HTERT RPE-1 (cell line): ENCODE data around the gene CTNNA1.
"Not testable (repeated sequence)": the region's sequence is repeated elsewhere in the genome, so short reads cannot be mapped to it uniquely, and the experiment has no call there.

Experiments used
- in situ Hi-C: fragments of 300-500 bp; cut with MboI; formaldehyde crosslinking; loops from 4 replicates; pipeline ENCODE4 v1.14.3; 2020; ENCODE audit warnings: low sequenced_read_pairs

The CTNNA1 gene

DNA sequence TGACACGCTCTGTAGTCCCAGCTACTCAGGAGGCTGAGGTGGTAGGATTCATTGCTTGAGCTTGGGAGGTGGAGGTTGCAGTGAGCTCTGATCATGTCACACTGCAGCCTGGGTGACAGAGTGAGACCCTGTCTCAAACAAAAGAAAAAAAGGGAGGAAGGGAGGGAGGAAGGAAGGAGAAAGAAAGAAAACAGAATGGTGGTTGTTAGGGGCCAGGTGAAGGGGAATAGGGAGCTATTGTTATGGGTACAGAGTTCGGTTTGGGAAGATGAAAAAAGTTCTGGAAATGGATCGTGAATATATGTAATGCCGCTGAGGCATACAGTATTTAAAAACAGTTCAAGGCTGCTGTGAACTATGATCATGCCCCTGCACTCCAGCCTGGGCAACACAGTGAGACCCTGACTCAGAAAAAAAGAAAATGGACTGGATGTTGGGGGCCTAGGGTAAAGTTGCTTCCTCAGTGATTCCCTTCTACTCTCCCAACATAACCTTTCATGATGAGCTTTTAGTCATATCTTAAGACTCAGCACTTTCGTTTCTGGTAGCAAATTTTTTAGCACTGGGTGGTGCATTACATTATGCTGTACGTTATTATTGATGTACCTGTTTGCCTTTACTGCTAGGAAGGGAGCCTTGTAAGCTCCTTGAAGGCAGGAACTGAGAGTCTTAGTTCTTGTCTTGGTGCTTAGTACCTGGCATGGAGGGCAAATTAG is 4.0 kb downstream of the CTNNA1 start:
- in situ Hi-C loops: no loop called here

DNA sequence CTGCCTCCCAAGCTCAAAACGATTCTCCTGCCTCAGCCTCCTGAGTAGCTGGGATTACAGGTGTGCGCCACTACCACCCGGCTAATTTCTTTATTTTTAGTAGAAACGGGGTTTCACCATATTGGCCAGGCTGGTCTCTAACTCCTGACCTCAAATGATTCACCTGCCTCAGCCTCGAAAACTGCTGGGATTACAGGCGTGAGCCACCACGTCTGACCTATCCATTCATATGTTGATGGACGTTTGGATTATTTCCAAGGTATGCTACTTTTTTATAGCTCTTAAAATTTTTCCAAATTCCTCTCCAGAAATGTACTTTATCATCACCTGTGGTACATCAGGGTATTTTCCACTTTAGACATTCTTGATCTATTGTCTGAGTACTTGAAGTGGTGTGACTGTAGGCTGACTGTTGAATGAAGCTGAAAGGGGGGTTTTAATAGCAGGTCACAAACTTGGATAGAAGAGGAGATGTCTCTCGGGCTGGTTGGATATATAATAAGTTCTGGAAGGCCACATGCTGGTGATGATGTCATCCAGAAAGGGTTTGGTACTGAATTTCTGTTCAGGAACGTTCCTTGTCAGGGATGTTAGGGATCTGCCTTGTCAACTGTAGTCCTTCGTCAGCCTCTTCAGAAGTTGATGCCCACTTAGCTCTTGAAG is 7.4 kb downstream of the CTNNA1 start:
- in situ Hi-C loops: no loop called here

DNA sequence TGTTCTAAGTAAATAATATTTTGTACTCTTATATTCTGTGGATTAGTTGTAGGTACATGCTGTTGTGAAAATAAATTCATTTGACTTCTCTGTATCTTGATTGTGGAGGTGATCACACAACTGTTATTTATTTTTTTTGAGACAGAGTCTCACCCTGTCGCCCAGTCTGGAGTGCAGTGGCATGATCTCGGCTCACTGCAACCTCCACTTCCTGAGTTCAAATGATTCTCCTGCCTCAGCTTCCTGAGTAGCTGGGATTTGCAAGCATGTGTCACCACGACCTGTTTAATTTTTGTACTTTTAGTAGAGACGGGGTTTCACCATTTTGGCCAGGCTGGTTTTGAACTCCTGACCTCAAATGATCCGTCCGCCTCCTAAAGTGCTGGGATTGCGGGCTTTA is 7.9 kb downstream of the CTNNA1 start:
- in situ Hi-C loops: not testable (repeated sequence)

DNA sequence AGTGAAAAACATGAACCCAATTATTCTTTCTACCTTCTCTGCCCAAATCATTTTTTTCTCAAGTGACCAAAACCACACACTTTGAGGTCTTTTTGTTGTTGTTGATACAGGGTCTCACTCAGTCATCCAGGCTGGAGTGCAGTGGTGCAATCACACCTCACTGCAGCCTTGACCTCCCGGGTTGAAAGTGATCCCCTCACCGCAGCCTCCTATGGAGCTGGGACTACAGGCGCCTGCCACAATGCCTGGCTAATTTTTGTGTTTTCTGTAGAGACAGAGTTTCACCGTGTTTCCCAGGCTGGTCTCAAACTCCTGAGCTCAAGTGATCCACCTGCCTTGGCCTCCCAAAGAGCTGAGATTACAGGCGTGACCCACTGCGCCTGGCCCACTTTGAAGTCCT is 8.4 kb downstream of the CTNNA1 start:
- in situ Hi-C loops: not testable (repeated sequence)

DNA sequence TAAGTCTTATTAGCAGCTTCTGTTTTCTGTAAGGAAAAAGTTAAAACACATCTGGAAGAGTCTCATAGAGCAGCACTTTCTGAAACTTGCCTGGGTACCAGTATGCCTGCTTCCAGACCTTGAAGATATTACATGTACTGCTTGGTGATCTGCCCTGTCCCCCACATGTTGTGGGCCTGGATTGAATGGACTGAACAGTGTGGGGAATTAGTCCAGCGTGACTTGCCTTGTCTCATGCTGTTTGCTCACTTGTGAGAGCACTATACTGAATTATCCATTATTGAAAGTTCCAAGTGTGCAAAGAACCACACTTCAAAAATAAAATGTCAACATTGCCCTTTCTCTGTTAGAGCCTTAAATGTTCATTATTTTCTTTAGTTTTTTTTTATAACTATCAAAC is 8.9 kb downstream of the CTNNA1 start:
- in situ Hi-C loops: no loop called here

DNA sequence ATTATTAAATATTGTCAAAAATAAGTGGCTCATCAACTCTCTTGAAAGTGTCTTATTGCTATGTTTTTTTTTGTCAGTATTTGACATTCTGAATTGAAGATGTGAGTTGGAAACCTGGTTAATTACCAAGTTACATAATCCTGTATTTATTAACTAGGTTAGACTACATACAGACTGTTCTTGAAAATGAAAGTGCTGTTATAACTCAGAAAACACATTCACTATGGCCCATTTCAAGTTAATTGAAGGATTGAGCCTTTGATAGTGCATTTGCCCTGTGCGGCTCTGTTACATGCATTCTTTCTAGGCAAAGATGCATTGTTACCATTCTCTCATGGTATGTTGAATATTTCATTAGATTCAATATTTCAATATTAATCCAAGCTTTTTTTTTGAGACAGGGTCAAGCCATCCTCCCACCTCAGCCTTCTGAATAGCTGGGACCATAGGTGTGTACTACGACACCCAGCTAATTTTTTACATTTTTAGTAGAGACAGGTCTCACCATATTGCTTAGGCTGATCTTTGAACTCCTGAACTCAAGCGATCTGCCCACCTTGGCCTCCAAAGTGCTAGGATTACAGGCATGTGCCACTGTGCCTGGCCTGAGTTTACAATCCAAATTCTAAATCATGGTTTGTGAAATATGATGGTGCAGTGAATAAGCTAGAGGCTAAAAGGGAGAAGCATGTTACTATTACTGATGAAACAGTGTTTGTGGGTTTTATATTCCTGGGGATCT is 10.0 kb downstream of the CTNNA1 start:
- in situ Hi-C loops: no loop called here

DNA sequence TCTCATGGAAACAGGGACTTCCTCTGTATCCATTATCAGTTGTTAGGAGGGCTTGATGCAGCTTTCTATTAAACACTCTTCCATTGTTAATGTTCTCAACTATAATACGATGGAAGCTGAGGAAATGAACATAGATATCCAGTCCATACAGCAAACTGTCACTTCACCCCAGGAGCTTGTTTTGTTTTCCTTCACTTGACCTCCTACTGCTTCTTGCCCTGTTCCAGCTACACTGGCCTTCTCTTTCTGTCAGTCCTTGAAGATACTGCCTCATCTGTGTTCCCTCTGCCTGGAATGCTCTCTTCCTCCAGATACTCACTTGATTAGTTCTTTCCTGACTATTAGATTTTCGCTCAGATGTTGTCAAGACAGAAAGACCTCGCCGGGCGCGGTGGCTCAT is 17.1 kb downstream of the CTNNA1 start:
- in situ Hi-C loops: no loop called here

DNA sequence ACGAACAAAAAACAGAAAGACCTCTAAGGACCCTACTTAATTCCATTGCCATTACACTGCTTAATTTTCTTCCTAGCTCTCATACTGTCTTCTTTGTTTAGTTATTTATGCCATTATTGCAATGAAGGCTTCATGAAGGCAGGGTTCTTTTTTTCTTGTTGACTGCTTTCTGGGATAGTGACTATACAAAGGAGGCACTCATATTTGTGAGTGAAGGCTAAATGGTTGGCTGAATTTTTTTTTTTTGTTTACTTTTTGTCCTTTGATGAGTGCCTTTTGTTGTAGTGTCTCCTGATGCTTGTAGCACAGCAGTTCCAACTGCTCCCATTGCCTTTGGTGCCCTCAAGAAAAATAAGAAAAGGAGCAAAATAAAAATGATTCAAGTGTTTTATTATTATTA is 17.8 kb downstream of the CTNNA1 start:
- in situ Hi-C loops: no loop called here

DNA sequence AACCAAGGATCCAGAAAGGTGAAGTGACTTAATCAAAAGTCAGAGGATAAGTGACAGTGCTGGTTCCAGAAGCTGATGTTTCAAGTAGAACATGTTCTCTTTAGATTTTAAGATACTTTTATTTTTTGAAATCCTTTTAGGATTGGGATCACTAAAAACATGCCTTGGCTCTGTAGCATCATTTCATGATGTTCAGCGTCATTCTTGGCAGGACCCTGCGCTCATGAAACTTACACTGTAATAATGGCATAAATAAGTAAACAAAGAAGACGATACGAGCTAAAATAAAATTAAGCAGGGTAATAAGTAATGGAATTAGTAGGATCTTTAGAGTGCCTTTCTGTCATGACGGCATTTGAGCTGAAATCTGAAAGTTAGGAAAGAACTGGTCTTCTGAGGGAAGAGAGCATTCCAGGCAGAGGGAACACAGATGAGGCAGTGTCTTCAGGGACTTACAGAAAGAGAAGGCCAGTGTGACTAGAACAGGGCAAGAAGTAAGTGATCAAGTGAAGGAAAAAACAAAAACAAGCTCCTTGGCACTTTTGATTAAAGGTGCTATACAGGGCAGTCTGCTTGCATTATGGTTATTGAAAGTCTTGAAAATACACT is 19.9 kb downstream of the CTNNA1 start:
- in situ Hi-C loops: no loop called here

DNA sequence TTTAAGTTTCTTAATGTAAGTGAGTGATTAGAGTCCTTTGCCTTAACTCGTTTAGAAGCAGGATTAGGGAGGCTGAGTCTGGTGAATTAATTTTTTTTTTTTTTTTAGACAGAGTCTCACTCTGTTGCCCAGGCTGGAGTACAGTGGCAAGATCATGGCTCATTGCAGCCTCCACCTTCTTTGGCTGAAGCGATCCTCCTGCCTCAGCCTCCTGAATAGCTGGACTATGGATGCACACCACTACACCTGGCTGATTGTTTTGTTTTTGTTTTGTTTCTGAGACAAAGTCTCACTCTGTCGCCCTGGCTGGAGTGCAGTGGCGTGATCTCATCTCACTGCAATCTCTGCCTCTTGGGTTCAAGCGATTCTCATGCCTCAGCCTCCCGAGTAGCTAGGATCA is 20.4 kb downstream of the CTNNA1 start:
- in situ Hi-C loops: not testable (repeated sequence)

DNA sequence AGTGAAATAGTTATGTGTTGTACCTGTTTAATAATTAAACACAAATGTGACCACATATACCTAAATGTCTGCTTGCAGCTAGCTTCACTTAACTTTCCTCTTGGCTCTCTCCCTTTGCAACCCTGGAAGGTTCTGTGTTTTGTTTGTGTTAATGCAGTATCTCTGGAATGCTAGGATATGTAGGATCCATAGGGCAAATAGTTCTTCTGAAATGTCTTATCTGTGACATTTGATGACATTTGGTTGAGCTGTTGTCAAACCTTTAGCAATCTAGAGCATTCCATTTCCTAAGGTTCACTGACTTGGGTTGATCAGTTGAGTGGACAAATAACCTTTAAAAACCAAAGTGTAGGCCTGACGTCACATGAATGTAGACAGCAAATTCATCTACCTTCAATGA is 21.8 kb downstream of the CTNNA1 start:
- in situ Hi-C loops: no loop called here

DNA sequence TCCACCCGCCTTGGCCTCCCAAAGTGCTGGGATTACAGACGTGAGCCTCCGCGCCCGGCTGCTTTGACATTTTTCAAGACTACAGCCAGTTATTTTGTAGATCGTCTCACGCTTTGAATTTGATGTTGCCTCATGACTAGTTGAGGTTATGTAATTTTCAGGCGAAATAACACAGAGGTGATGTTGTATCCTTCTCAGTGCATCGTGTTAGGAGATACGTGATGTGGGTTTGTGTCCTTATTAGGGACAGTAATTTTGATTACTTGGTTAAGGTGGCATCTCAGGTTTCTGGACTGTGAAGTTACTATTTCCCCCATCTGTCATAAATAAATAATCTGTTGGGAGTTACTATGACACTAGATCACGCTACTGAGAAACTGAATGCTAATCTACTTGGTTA is 25.0 kb downstream of the CTNNA1 start:
- in situ Hi-C loops: no loop called here

DNA sequence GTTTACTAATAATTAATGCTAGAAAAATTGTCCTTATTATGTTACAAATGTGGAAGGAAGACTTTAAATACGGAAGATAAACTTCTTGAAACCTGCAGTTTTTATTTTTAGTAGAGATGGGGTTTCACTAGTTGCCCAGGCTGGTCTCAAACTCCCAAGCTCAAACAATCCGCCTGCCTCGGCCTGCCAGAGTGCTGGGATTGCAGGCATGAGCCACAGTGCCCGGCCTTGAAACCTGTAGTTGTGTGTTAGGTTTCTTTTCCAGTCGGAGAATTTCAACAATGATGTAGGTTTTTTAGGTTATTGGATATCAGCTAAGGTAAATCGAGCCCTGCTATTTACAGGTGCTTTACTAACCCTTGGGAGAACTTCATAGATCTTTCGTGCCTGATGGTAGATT is 30.8 kb downstream of the CTNNA1 start:
- in situ Hi-C loops: no loop called here

DNA sequence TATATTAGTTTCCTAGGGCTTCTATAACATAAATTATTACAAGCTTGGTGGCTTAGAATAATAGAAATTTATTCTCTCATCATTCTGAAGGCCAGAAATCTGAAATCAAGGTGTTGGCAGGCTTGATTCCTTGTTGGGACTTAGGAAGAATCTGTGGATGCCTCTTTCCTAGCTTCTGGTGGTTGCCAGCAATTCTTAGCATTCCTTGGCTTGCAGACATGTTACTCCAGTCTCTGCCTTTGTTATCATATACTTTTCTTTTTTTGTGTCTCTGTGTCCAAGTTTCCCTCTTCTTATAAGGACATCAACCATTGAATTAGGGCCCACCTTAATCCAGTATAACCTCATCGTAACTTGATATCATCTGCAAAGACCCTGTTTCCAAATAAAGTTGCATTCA is 31.4 kb downstream of the CTNNA1 start:
- in situ Hi-C loops: no loop called here

DNA sequence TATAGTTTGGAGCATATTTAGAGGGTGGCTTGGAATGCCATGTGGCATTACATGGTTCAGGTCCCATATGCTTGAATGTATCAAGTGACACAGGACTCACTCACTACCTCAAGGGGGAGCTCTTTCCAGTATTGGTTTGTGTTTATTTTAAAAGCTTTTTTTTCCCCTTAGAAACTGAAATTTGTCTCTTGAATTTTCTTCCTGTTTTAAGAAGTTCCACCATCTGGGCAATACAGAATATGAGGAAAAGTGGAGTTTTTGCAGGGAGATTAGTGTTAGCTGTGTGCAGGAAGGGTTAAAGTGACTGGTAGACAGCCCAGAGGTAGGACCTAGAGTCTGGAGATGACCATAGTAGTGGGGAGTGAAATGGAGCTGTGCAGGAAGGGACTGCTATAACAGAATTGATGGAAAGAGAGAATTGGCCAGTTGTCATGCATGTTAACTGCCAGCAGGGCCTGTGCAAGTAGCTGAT is 36.6 kb downstream of the CTNNA1 start:
- in situ Hi-C loops: no loop called here

DNA sequence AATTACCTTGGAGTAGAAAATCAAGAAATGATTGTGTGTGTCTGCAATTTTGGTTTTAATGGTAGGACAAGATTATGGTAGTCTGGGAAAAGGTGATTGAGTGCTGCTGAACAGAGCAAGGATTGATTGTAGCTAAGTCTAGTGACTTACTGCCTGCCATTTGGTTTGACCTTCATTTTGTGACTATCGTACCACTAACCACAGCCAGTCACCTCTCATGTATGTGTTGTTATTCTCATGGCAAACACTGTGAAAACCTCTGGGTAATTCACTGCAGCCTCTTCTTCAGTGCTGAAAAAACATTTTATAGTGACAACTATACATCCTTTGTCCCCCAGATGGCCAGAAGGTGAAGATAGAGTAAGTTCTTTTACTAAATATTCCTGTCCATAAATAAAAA is 37.5 kb downstream of the CTNNA1 start:
- in situ Hi-C loops: no loop called here

DNA sequence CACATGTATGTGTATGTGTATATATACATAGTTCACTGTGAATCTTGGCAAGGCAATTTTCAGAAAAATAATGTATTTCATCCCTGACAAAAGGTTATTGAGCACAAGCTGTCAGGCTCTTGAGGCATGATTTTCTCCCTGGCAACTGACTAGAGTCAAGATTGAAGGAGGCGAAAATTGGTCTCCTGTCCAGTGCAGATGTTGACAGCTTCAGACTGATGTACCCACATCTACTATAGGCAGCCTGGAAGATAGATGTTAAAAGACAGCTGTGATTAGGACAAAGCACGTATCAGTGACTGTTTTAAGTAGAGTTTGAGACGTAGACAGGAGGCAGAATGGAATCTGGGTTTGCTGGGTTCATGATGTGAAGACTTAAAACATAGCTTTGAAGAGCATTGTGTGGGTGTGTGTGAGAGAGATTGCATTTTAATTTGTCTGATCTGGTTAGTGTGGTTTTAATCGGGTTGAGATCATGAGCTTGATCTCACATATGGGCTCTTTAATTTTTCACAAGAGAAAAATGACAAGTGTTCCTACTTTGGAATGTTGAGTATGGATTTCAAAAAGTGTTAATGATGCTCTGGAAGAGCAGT is 39.1 kb downstream of the CTNNA1 start:
- in situ Hi-C loops: no loop called here

DNA sequence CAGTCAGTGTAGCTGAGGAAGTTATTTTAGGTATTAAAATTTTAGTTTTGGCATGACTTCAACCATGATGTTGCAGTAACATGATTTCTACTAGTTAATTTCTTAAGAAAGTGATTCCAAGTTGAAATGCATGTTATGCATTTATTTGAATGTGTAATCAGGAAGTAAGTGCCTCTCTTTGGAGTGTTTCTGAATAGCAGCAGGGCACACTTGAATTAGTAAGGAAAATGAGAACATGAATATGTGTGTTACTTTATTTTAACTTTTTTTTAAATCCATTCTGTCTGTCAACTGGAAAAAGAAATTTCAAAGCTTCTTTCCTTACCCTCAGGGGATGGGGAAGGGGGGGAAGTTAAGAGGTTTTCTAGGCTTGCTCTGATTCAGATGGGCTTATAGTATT is 40.4 kb downstream of the CTNNA1 start:
- in situ Hi-C loops: no loop called here

DNA sequence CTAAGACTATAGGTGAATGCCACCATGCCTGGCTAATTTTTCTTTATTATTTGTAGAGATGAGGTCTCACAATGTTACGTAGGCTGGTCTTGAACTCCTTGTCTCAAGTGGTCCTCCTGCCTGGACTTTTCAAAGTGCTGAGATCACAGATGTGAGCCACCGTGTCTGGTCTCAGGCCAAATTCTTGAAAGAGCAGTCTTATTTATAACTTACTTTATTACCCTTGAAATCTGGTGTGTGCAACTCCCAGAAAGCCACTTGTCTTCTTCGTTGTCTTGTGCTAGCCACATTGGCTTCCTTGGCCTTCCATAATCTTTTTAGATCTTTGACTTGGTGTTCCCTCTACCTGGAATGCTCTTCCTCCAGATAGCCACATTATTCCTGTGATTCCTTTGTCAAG is 50.1 kb downstream of the CTNNA1 start:
- in situ Hi-C loops: no loop called here

DNA sequence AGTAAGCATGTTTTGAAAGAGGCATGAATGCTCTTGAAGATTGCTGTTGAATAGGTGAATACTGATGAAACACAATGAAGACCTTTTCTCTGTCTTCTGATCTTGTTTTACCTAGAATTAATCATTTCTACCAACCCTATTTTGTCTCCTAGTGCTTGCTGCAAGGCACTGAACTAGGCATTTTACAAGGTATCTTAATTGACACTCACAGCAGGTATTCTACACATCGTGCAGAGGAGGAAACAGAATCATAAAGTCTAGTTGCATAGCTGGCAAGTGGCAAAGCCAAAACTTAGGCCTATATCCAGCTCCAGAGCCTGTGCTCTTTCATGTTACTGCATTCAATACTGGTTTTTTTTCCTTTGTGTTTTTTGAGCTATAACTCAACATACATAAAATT is 50.7 kb downstream of the CTNNA1 start:
- in situ Hi-C loops: no loop called here

DNA sequence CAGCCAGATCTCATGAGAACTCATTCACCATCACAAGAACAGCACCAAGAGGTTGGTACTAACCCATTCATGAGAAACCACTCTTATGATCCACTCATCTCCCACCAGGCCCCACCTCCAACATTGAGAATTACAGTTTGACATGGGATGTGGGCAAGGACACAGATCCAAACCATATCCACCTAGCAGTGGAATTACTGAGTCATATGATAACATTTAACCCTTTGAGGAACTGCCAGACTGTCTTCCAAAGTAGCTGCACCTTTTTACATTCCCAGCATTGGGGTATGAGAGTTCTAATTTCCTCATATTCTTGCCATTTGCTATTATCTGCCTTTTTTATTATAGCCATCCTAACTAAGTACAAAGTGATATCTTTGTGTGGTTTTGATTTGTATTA is 51.9 kb downstream of the CTNNA1 start:
- in situ Hi-C loops: no loop called here
